NCI-H2029 treated with DMSO at 0.1 percent for 48 hours (cell line): ENCODE data around the gene BCAP29.

Experiments
- DNase-seq: peaks from one replicate; lab custom pipeline; 2025; lab: John Stamatoyannopoulos, UW

BCAP29 gene

DNA sequence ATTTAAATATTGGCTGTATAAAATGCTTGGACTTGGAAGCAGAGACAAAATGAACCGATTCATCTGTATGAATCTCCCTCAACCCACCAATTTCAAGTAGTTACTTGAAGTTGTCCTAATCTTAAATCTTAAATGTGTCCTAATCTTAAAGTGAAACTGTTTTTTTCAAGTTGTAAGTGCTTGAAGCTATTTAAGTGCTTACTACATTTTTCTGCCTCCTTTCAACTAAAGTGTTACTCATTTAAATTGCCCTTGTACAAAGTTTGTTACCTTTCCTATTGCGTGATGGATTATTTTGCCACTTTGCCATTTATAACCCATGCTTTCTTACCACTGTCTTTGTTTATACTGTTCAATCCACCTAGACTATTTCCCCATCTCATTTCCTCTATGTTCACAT, 2.8 kb downstream of the BCAP29 start:
- no peak for DNase-seq

DNA sequence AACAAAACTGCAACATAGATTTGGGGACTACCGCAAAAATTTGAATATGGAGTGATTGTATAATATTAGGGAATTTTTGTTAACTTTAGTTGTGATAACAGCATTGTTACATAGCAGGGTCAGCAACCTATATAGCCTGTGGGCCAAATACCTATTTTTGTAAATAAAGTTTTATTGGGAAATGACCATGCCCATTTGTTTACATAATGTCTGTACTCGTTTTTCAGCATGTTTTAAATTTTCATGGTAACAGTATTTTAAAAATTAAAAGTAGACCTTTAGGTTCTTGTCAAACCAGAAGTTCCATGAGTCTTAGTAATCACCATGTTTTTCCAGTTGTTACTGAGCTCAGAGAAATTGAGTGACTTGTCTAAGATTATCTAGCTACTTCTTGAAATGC, 4.7 kb downstream of the BCAP29 start:
- DNase-seq, result no peak

DNA sequence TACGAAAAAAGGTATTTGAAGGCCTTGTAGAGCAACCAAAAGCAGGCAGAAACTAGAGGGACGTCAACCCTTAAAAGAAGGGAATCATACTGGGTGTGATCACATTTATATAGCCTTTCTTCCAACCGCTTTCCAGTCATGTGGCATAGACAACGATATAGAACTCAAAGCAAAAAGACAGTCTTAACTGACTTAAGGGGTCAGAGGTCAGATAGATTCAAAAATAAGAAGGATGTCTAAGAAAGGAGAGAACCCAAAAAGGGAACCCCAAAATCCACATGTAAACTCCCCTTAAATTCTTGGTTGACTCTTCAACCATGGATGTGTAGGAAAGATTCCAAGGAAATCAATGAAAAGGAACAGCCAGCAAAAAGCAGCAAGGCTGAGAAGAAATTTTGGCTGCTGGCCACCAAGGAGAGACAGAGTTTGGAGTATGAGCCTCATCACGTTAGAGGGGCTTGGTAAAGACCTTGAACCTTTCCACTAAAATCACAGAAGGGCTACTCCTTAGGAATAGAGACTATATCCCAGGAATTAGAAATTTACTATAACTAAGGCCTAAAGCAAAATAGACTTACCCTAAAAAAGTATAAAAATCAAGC, 8.6 kb downstream of the BCAP29 start:
- no peak for DNase-seq

DNA sequence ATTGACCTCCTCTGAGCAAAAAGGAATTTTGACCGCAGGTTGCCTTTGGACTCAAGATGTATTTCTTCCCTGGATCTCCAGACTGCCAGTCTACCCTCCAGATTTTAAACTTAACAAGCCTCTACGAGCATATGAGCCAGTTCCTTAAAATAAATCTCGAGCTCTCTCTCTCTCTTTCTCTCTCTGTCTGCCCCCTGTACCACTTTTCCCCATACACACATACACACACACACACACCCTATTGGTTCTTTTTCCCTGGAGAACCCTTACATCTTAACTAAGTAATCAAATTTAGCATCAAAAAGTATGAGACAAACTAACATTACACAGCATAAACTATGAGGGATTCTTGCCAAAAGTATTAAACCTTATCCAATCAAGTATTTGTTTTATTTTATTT, 11.4 kb downstream of the BCAP29 start:
- DNase-seq, result no peak

DNA sequence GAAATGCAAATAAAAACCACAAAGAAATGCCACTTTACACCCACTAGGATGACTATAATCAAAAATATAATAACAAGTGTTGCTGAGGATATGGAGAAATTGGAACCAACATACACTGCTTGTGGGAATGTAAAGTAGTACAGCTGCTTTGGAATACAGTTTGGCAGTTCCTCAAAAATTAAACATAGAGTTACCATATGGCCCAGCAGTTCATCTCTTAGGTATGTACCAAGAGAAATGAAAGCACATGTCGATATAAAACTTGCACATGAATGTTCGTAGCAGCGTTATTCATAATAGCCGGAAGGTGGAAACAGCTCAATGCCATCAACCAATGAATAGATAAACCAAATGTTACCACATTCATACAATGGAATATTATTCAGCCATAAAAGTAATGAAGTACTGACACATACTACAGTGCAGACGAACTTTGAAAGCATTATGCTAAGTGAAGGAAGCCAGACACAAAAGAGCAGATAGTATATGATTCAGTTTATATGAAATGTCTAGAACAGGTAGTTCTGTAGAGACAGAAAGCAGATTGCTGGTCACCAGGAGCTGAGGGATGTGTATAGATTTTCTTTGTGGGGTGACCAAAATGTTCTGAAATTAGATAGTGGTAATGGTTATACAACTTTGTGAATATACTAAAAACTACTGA, 12.4 kb downstream of the BCAP29 start:
- DNase-seq, result no peak

GRCh38 chr7:107593025-107593410, 13.0 kb downstream of the BCAP29 start:
- no peak for DNase-seq

- no peak for DNase-seq
These were observed 15.1 kb downstream of the BCAP29 start for GRCh38 chr7:107594961-107595737.

DNA sequence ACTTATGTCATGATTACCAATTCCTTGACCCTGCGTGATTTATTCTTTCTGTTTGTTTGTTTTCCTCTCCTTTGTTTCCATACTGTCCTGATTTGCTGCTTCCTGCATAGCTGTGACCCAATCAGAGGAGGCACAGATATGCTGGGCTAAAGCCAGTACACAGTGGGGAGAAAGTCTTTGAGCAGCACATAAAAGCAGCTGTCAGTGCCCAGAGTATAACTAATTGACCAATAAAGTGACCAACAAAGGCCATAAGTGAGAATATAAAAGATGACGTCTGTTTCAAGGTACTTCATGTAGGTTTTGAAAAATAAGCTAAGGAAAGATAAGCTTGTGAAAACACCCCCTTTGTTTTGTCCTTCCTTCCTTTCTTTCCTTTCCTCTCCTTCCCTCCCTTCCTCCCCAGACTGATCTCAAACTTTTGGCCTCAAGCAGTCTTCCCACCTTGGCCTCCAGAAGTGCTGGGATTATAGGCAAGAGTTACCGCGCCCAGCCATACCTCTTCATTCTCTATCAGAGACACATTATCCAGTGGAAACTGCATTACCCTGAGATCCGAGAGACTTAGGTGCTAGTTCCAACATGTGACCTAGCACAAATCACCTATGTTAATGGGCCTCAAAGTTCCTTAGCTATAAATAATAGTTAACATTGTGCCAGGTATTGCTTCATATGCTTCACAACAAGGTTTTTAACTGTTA, 17.0 kb downstream of the BCAP29 start:
- no peak for DNase-seq

- DNase-seq, result no peak
These were observed 17.5 kb downstream of the BCAP29 start for GRCh38 chr7:107597582-107597916.

GRCh38 chr7:107597953-107598352, 17.9 kb downstream of the BCAP29 start:
- no peak for DNase-seq

- DNase-seq, result no peak
These were observed 19.2 kb downstream of the BCAP29 start for GRCh38 chr7:107599262-107599661.

DNA sequence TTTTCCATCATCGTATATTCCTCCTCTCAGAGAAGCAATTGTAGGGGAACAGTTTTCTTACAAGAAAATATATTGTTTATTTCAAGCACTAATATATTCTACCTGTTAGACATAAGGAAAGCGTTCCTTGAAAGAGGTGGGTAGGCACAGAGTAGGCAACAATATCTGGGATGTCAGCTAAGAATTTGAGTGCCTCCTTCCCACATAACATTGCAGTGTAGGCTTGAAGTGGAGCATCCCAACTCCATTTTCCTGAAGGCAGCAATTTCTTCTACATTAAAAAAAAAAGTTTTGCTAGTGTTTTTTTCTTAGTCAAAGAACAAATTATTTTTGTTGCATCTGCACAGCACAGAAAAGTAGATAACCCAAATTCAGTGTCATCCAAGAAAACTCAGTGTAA, 20.8 kb downstream of the BCAP29 start:
- no peak for DNase-seq

DNA sequence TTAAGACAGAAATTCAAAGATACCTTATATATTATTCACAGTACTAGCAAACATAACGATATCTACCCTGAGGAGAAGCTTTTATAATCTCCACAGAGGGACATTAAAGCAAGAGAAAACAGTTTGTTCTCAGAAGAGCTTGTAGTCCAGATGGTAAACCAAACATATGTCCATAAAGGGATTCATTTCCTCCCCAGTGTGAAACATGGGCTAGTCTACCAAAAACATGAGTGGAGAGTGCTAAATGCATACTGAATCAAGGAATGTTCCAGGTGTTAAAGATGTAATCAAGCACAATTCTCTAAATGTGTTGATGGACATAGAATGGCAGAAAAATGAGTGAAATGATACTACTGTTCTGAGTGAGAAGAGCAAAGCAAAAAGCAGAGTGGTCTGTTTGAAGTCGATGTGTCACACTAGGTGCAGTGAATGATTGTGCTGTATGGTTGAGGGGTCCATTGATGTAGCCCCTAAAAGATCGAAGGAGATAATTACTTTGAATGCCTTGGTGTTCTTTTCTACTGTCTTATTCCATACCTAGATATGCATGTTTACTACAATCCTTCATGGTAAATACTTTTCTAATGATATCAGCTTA, 25.3 kb downstream of the BCAP29 start:
- no peak for DNase-seq

DNA sequence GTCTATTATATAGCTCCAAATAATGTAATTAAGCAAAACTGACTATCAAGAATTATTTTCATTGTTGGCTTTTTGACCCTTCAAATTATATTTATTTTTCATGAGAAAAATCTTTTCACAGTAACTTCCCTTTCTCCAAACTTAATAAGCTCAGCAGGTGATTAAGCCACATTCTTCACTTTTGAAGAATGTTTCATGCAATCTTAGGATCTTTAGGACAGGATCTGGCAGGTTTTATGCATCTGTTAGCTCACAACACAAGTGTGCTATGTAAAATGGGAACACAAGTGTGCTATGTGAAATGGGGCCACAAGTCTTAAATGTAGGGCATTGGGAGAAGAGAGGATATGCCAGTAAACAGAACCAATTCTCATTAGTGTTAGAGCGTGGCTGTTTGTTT, 26.3 kb downstream of the BCAP29 start:
- no peak for DNase-seq

- no peak for DNase-seq
These were observed 29.8 kb downstream of the BCAP29 start for GRCh38 chr7:107609811-107610261.

DNA sequence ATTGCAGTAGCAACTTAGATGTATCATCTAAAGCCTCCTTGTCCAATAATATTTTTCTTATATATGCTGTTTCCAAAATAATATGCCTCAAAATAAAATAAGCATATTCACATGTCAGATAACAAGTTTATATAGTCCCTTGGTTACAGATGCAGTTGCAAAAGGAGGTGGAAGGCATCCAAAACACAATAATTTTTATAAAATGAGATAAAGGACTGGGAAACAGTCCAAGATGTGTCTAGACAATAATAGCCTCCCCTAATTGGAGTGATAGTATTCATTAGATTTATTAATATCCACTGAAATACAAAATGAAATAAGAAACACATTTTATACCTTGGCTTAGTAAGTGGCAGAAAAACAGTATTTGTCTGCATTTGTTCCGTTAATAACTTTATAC, 30.3 kb downstream of the BCAP29 start:
- DNase-seq, result no peak

DNA sequence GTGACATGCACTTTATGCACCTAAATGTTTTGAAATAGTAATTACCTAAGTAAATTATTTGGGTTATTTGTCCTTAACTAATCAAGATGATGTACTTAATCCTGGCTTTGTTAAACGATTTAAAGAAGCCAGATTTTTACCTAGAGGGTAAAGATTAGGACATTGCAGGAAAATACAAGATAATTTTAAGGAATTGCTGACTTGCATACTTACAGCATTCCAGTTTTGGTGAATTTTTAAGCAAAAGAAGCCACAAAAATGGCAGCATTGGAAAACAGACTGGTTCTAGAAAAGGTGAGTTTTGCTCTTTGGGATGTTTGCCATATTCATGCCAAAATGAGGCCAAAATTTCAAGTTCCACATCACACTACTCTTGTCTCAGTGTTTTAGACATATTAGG, 33.4 kb downstream of the BCAP29 start:
- DNase-seq, result no peak

GRCh38 chr7:107613948-107614347, 33.9 kb downstream of the BCAP29 start:
- no peak for DNase-seq

DNA sequence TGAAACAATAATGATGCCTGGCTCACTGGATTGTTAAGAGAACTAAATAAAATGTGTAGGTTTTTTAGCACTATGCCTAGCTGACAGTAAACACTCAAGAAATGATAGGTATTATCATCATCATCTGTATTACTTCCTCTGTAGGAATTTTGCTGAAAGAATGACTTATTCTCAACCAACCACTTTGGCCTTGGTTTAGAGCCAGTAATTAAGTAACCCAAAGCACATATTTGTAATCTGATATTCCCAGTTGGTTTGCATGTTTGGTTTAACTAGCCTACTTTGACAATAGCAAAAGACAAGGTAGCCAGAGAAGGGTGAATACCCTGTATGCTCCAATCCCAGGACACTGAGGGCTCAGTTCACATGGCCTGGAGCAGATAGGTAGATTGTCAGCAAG, 34.4 kb downstream of the BCAP29 start:
- DNase-seq, result no peak

DNA sequence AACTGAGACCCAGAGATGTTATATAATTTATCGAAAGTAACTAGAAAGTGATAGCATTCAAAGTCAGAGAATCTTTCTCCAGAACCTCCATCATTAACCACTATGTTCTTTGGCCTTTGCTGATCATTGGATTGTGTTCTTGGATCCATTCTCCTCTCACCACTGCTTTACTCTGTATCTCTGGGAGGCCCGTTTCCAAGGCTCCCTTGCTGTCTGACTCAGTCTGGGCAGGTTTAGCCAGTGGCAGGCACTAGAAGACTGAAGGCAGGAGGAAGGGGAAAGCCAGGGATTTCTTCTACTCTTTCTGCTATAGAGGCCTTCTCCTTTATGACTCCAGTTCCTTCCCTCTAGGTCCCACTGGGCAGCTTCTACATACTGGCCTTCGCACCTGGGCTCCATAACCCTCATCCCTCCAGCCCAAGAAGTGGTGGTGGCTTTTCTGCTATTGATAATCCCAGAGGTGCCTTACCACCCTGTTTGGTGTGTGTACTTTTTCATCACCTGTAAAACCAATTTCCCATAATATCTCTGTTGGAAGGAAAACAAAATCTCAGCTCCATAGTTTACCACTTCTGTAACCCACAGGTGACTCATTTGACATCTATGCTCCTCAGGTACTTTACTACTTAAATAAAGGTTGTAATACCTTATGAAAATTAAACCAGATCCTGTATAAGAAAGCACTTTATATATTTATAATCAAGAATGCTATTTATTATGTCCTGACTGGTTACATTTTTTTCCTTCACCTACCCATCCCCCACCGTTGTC, 36.0 kb downstream of the BCAP29 start:
- no peak for DNase-seq

GRCh38 chr7:107622429-107622828, 42.4 kb downstream of the BCAP29 start:
- no peak for DNase-seq

DNA sequence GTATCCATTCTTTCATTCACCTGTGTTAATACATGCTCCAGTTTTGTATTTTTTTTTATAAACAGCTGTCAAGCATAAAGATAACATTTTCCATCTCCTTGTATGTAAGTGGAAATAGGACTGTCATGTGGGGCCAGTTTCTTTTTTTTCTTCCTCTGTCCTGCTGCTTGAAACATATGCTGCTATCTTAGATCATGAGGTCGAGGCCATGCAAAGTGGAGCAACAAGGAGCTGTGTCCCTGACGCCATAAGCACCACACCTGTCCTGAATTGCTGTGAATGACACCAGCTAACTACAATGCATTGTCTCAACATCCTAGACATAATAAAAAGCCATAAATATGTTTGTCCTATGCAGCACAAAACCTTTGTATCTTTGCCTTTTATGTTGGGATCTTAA, 42.8 kb downstream of the BCAP29 start:
- no peak for DNase-seq
